Panc1 (cell line): ENCODE measurements around the gene TTC39B. TPM values are rescaled to one million over a fixed set of nuclear protein-coding genes. Genes with fewer than 3 reads are reported as not detected.

Source experiments
- ATAC-seq: fragments of 200-7000 bp; cut with Tn5 transposase; 2 replicates; pipeline ENCODE4 v1.9.1; 2020; ENCODE audit warnings: mild to moderate bottlenecking, moderate library complexity
- BruUV-seq: library from RNA; stranded (reverse); fragments of 400-500 nt; replicated peaks from 2 replicates; lab custom pipeline; 2021; lab: Mats Ljungman, UMichigan
- CTCF ChIA-PET: fragments of 300-600 bp; sonication (Branson Sonifier 250); formaldehyde crosslinking; loops from one replicate; lab custom pipeline; 2022; ENCODE audit warnings: antibody characterized with exemption; lab: Charles Lee
- POLR2A ChIA-PET: fragments of 300-600 bp; sonication (Branson Sonifier 250); formaldehyde crosslinking; loops from one replicate; lab custom pipeline; 2022; ENCODE audit warnings: antibody characterized with exemption; lab: Charles Lee
- DNase-seq: peaks from one replicate; pipeline ENCODE4 v3.0.0-alpha.2; 2010; ENCODE audit warnings: low read depth, low spot score
- H3K27ac ChIP-seq: 2 replicates; pipeline ENCODE4 v1.5.1; 2011; ENCODE audit warnings: mild to moderate bottlenecking, low read length, inconsistent platforms
- H3K27me3 ChIP-seq: fragments of 200-500 bp; sonication (Bioruptor generic); 2 replicates; pipeline ENCODE4 v1.6.0; 2014; ENCODE audit warnings: low read length, inconsistent platforms; ENCODE audit not compliant: control insufficient read depth, insufficient read depth
- H3K36me3 ChIP-seq: fragments of 200-500 bp; sonication (Bioruptor generic); 2 replicates; pipeline ENCODE4 v1.5.1; 2014; ENCODE audit warnings: inconsistent platforms, mild to moderate bottlenecking, low read length, moderate library complexity; ENCODE audit not compliant: control insufficient read depth, insufficient read depth
- H3K4me1 ChIP-seq: 2 replicates; pipeline ENCODE4 v1.5.1; 2011; ENCODE audit warnings: inconsistent platforms, mild to moderate bottlenecking, low read length, moderate library complexity; ENCODE audit not compliant: control insufficient read depth, insufficient read depth
- H3K4me3 ChIP-seq, 2 experiments: 2 replicates each; pipeline ENCODE4 v1.5.1; 2011 to 2012; ENCODE audit warnings: low read depth in 2 of 2, low read length in 2 of 2, mild to moderate bottlenecking in 2 of 2, inconsistent platforms in 1 of 2, moderate library complexity in 1 of 2
- H3K9me3 ChIP-seq: fragments of 200-500 bp; sonication (Bioruptor generic); 2 replicates; pipeline ENCODE4 v1.5.1; 2014; ENCODE audit warnings: low read depth, mild to moderate bottlenecking, inconsistent platforms, low read length, moderate library complexity; ENCODE audit not compliant: control insufficient read depth, insufficient read depth
- CTCF ChIP-seq: fragments of 450-650 bp; IDR thresholded peaks from 2 replicates; pipeline ENCODE4 v1.5.1; 2017; ENCODE audit warnings: mild to moderate bottlenecking
- POLR2AphosphoS5 ChIP-seq: IDR thresholded peaks from 2 replicates; pipeline ENCODE4 v1.6.1; 2012; ENCODE audit warnings: mild to moderate bottlenecking, low read depth, low read length, moderate library complexity
- REST ChIP-seq, 2 experiments: IDR thresholded peaks; 2 replicates each; pipeline ENCODE4 v1.6.1; 2011 to 2012; ENCODE audit warnings: low read depth in 2 of 2, control low read depth in 1 of 2, low read length in 1 of 2, mild to moderate bottlenecking in 1 of 2, moderate library complexity in 1 of 2; ENCODE audit not compliant: insufficient read depth in 1 of 2
- SIN3A ChIP-seq: IDR thresholded peaks from 2 replicates; pipeline ENCODE4 v1.6.1; 2012; ENCODE audit warnings: low read depth, mild to moderate bottlenecking, low read length, moderate library complexity, borderline replicate concordance; ENCODE audit not compliant: insufficient read depth
- TCF7L2 ChIP-seq: IDR thresholded peaks from 2 replicates; pipeline ENCODE4 v1.6.1; 2011; ENCODE audit warnings: mild to moderate bottlenecking, low read depth, low read length, inconsistent platforms
- in situ Hi-C: cut with HindIII; loops from 2 replicates; pipeline ENCODE4 v1.10.0; 2016; ENCODE audit warnings: low sequenced_read_pairs, low pct_unique_long_range_greater_than_20kb
- intact Hi-C: fragments of 100-400 bp; cut with micrococcal nuclease; formaldehyde crosslinking; loops from one replicate; pipeline ENCODE4 v1.10.0; 2022; ENCODE audit not compliant: unreplicated experiment
- total RNA-seq: library from RNA; stranded (reverse); gene quantifications from one replicate; pipeline ENCODE4 v1.2.1, GENCODE V29; 2021; ENCODE audit not compliant: unreplicated experiment

Gene TTC39B
- total RNA-seq, 1 experiment from 2014 or later, result 1.6 TPM

GRCh38 chr9:15300218-15300617 lies 6.8 kb downstream of the TTC39B start:
- no peak for DNase-seq
- ChIA-PET POLR2A (no interaction called here), CTCF (no interaction called here)
- no peaks in the 10 kb centered on the region for H3K4me1 ChIP-seq
- H3K27ac ChIP-seq, result no peak overlapping the region
- H3K36me3 ChIP-seq, result no peaks in the 10 kb centered on the region
- H3K4me3 ChIP-seq, result no peak overlapping the region
- in situ Hi-C loops, result no loop called here
- no peaks in the 10 kb centered on the region for H3K9me3 ChIP-seq
- ATAC-seq, result no peak
- no peaks in the 10 kb centered on the region for H3K27me3 ChIP-seq
- no peak for TF ChIP-seq POLR2AphosphoS5
- no peak for TF ChIP-seq REST (IDR thresholded peaks at IDR 0.05; ENCODE audit: insufficient read depth in 1 of 2, low read depth in 2 of 2, low read length in 1 of 2)
- TF ChIP-seq SIN3A, result no peak
- no peak for TF ChIP-seq TCF7L2
- no peak for TF ChIP-seq CTCF
- no TSS peak for BruUV-seq
- intact Hi-C loops, result loop anchor here (10.0 kb wide), 1 partner anchor 125 kb away; the partner anchor contains the start of gene SNAPC3

- in situ Hi-C loops, result no loop called here
- Histone ChIP-seq H3K4me1 (no peaks in the 10 kb centered on the region), H3K27ac (no peak overlapping the region), H3K27me3 (no peaks in the 10 kb centered on the region), H3K4me3 (no peak overlapping the region), H3K9me3 (no peaks in the 10 kb centered on the region), H3K36me3 (no peaks in the 10 kb centered on the region)
- TF ChIP-seq SIN3A, result no peak
- TF ChIP-seq TCF7L2, result no peak
- TF ChIP-seq REST (IDR thresholded peaks at IDR 0.05; ENCODE audit: insufficient read depth in 1 of 2, low read depth in 2 of 2, low read length in 1 of 2), result no peak
- TF ChIP-seq POLR2AphosphoS5, result no peak
- no peak for TF ChIP-seq CTCF
- DNase-seq (no peak), ATAC-seq (no peak)
- no TSS peak for BruUV-seq
- CTCF ChIA-PET, result no interaction called here
- intact Hi-C loops, result no loop called here
- POLR2A ChIA-PET, result no interaction called here
Observed at GRCh38 chr9:15299374-15299939, 7.6 kb downstream of the TTC39B start.
